ENCODE data around the gene PAIP2B.

The PAIP2B gene

DNA sequence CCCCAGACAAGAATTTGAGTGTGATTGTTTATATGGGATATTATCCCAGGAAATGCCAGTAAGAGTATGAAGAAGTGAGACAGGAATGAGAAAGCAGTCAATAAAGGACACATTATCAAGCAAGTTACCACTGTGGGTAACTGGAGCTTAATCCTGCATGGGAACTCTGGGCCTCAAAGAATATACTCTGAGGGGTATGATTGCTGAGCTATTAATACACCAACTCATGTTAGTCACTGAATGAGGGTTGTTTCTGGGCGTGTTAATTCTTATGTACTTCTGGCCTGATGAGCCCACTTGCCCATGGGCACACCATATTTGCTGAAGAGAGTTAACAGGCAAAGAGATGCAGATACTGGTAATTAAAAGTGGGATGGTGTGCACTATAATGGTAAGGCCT lies 26.6 kb upstream of the PAIP2B start:
- DNase-seq (no peak), ATAC-seq (ENCODE audit: insufficient read depth, low read depth) (no peak)
- Histone ChIP-seq H3K4me1 (ENCODE audit: insufficient read depth, low read length) (no peaks in the 10 kb centered on the region), H3K36me3 (ENCODE audit: insufficient read depth, low read length) (no peaks in the 10 kb centered on the region), H3K4me2 (ENCODE audit: insufficient read depth, low read length) (no peak overlapping the region), H3K27me3 (ENCODE audit: insufficient read depth, low read length, poor library complexity) (peaks cover 6% of the 10 kb centered on the region), H3K9me3 (ENCODE audit: insufficient read depth, low read length, severe bottlenecking) (no peaks in the 10 kb centered on the region), H3K9ac (ENCODE audit: low read depth, low read length) (no peak overlapping the region), H3K4me3 (ENCODE audit: low read depth in 1 of 2, low read length in 2 of 2) (no peak overlapping the region), H4K20me1 (ENCODE audit: insufficient read depth, low read length) (no peaks in the 10 kb centered on the region), H3K27ac (ENCODE audit: low read length) (no peak overlapping the region), H3K79me2 (ENCODE audit: insufficient read depth, low read length) (no peaks in the 10 kb centered on the region), H2AFZ (ENCODE audit: low read depth, low read length) (no peak overlapping the region)
- TF ChIP-seq, protein P1, sequence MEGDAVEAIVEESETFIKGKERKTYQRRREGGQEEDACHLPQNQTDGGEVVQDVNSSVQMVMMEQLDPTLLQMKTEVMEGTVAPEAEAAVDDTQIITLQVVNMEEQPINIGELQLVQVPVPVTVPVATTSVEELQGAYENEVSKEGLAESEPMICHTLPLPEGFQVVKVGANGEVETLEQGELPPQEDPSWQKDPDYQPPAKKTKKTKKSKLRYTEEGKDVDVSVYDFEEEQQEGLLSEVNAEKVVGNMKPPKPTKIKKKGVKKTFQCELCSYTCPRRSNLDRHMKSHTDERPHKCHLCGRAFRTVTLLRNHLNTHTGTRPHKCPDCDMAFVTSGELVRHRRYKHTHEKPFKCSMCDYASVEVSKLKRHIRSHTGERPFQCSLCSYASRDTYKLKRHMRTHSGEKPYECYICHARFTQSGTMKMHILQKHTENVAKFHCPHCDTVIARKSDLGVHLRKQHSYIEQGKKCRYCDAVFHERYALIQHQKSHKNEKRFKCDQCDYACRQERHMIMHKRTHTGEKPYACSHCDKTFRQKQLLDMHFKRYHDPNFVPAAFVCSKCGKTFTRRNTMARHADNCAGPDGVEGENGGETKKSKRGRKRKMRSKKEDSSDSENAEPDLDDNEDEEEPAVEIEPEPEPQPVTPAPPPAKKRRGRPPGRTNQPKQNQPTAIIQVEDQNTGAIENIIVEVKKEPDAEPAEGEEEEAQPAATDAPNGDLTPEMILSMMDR (IDR thresholded peaks at IDR 0.05; ENCODE audit: borderline replicate concordance, extremely low read depth, low read length, poor library complexity, severe bottlenecking): no peak
- no peak for TF ChIP-seq EZH2 (IDR thresholded peaks at IDR 0.05; ENCODE audit: borderline replicate concordance, low read depth, low read length, severe bottlenecking)

- DNase-seq: no peak
Observed at GRCh38 chr2:71252862-71253261, 26.0 kb upstream of the PAIP2B start.

GRCh38 chr2:71250935-71251334 lies 24.0 kb upstream of the PAIP2B start:
- Histone ChIP-seq H2AFZ (ENCODE audit: low read depth, low read length) (no peak overlapping the region), H3K36me3 (ENCODE audit: insufficient read depth, low read length) (no peaks in the 10 kb centered on the region), H3K4me3 (ENCODE audit: low read depth in 1 of 2, low read length in 2 of 2) (no peak overlapping the region), H3K4me1 (ENCODE audit: insufficient read depth, low read length) (no peaks in the 10 kb centered on the region), H3K79me2 (ENCODE audit: insufficient read depth, low read length) (no peaks in the 10 kb centered on the region), H3K27me3 (ENCODE audit: insufficient read depth, low read length, poor library complexity) (no peaks in the 10 kb centered on the region), H3K9me3 (ENCODE audit: insufficient read depth, low read length, severe bottlenecking) (no peaks in the 10 kb centered on the region), H3K27ac (ENCODE audit: low read length) (no peak overlapping the region), H4K20me1 (ENCODE audit: insufficient read depth, low read length) (no peaks in the 10 kb centered on the region), H3K4me2 (ENCODE audit: insufficient read depth, low read length) (no peak overlapping the region), H3K9ac (ENCODE audit: low read depth, low read length) (no peak overlapping the region)
- ATAC-seq (ENCODE audit: insufficient read depth, low read depth) (no peak), DNase-seq (no peak)
- TF ChIP-seq EZH2 (IDR thresholded peaks at IDR 0.05; ENCODE audit: borderline replicate concordance, low read depth, low read length, severe bottlenecking): no peak
- TF ChIP-seq, protein P1 (IDR thresholded peaks at IDR 0.05; ENCODE audit: borderline replicate concordance, extremely low read depth, low read length, poor library complexity, severe bottlenecking): no peak

More at GRCh38 chr2:71252862-71253261, 26.0 kb upstream of the PAIP2B start:
- ATAC-seq (ENCODE audit: insufficient read depth, low read depth): no peak
- TF ChIP-seq EZH2 (IDR thresholded peaks at IDR 0.05; ENCODE audit: borderline replicate concordance, low read depth, low read length, severe bottlenecking): no peak
- TF ChIP-seq, protein P1 (IDR thresholded peaks at IDR 0.05; ENCODE audit: borderline replicate concordance, extremely low read depth, low read length, poor library complexity, severe bottlenecking): no peak
- Histone ChIP-seq H3K9ac (ENCODE audit: low read depth, low read length) (no peak overlapping the region), H3K4me3 (ENCODE audit: low read depth in 1 of 2, low read length in 2 of 2) (no peak overlapping the region), H3K4me2 (ENCODE audit: insufficient read depth, low read length) (no peak overlapping the region), H3K4me1 (ENCODE audit: insufficient read depth, low read length) (no peaks in the 10 kb centered on the region), H3K79me2 (ENCODE audit: insufficient read depth, low read length) (no peaks in the 10 kb centered on the region), H3K9me3 (ENCODE audit: insufficient read depth, low read length, severe bottlenecking) (no peaks in the 10 kb centered on the region), H4K20me1 (ENCODE audit: insufficient read depth, low read length) (no peaks in the 10 kb centered on the region), H2AFZ (ENCODE audit: low read depth, low read length) (no peak overlapping the region), H3K36me3 (ENCODE audit: insufficient read depth, low read length) (no peaks in the 10 kb centered on the region), H3K27ac (ENCODE audit: low read length) (no peak overlapping the region), H3K27me3 (ENCODE audit: insufficient read depth, low read length, poor library complexity) (peaks cover 5% of the 10 kb centered on the region)

DNA sequence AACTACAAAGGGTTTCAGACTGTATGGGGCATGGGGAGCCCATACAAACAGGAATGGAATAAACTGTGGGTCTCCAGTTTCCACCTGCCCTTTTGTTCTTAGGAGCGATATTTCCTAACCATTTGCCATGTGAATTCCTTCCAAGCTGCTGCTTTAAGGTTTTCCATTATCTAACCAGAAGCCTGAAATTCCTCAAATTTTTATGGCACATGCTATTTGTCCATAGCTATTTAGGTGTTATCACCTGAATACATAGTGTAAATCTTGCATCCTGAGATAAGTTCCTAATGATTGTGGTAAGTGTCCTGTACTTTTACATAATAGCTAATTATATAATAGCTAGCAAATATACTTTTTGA lies 17.4 kb upstream of the PAIP2B start:
- no peaks in the 10 kb centered on the region for H4K20me1 ChIP-seq (ENCODE audit: insufficient read depth, low read length)
- no peaks in the 10 kb centered on the region for H3K9me3 ChIP-seq (ENCODE audit: insufficient read depth, low read length, severe bottlenecking)
- H3K9ac ChIP-seq (ENCODE audit: low read depth, low read length): no peak overlapping the region
- H3K4me3 ChIP-seq (ENCODE audit: low read depth in 1 of 2, low read length in 2 of 2): no peak overlapping the region
- ATAC-seq (ENCODE audit: insufficient read depth, low read depth): no peak
- no peak overlapping the region for H3K4me2 ChIP-seq (ENCODE audit: insufficient read depth, low read length)
- no peak overlapping the region for H2AFZ ChIP-seq (ENCODE audit: low read depth, low read length)
- TF ChIP-seq, protein P1 (IDR thresholded peaks at IDR 0.05; ENCODE audit: borderline replicate concordance, extremely low read depth, low read length, poor library complexity, severe bottlenecking): no peak
- no peak for TF ChIP-seq EZH2 (IDR thresholded peaks at IDR 0.05; ENCODE audit: borderline replicate concordance, low read depth, low read length, severe bottlenecking)
- H3K79me2 ChIP-seq (ENCODE audit: insufficient read depth, low read length): no peaks in the 10 kb centered on the region
- DNase-seq: no peak
- H3K27me3 ChIP-seq (ENCODE audit: insufficient read depth, low read length, poor library complexity): peaks cover 17% of the 10 kb centered on the region
- H3K4me1 ChIP-seq (ENCODE audit: insufficient read depth, low read length): no peaks in the 10 kb centered on the region
- no peak overlapping the region for H3K27ac ChIP-seq (ENCODE audit: low read length)
- H3K36me3 ChIP-seq (ENCODE audit: insufficient read depth, low read length): no peaks in the 10 kb centered on the region
